HuH-7 (cell line): Measurements from ENCODE around the gene HSP90B1.

Experiments used
- DNase-seq: peaks from one replicate; pipeline ENCODE4 v3.0.0; 2011; ENCODE audit warnings: low spot score

The HSP90B1 gene

GRCh38 chr12:103930034-103930786, at the start of gene HSP90B1:
Gene HSP90B1, plus strand, starts transcription at chr12:103930410. Its CDS starts 106 bp downstream, at chr12:103930516.
- peak; percentile 94 for DNase-seq

- DNase-seq: no peak
Measured at GRCh38 chr12:103881261-103881660, 48.9 kb upstream of the HSP90B1 start.

GRCh38 chr12:103882861-103883596, 47.2 kb upstream of the HSP90B1 start:
- DNase-seq: no peak

- DNase-seq: no peak
Measured at GRCh38 chr12:103883908-103884307, 46.3 kb upstream of the HSP90B1 start.

- DNase-seq: no peak
Measured at GRCh38 chr12:103884316-103884715, 45.9 kb upstream of the HSP90B1 start.

- DNase-seq: no peak
Measured at GRCh38 chr12:103886195-103886797, 43.9 kb upstream of the HSP90B1 start.

- no peak for DNase-seq
Measured at GRCh38 chr12:103887738-103888137, 42.5 kb upstream of the HSP90B1 start.

- no peak for DNase-seq
Measured at GRCh38 chr12:103897316-103897715, 32.9 kb upstream of the HSP90B1 start.

- no peak for DNase-seq
Measured at GRCh38 chr12:103901518-103902173, 28.6 kb upstream of the HSP90B1 start.

GRCh38 chr12:103903993-103904392, 26.2 kb upstream of the HSP90B1 start:
- DNase-seq: no peak

- DNase-seq: no peak
Measured at GRCh38 chr12:103905730-103906349, 24.4 kb upstream of the HSP90B1 start.

- DNase-seq: no peak
Measured at GRCh38 chr12:103908246-103908541, 22.0 kb upstream of the HSP90B1 start.

- DNase-seq: no peak
Measured at GRCh38 chr12:103908877-103909276, 21.3 kb upstream of the HSP90B1 start.

- DNase-seq: no peak
Measured at GRCh38 chr12:103909811-103910210, 20.4 kb upstream of the HSP90B1 start.

GRCh38 chr12:103912069-103912468, 18.1 kb upstream of the HSP90B1 start:
- DNase-seq: no peak

GRCh38 chr12:103913100-103913499, 17.1 kb upstream of the HSP90B1 start:
- no peak for DNase-seq

GRCh38 chr12:103915306-103915705, 14.9 kb upstream of the HSP90B1 start:
- no peak for DNase-seq

- DNase-seq: no peak
Measured at GRCh38 chr12:103917873-103918272, 12.3 kb upstream of the HSP90B1 start.

GRCh38 chr12:103924761-103925641, 5.2 kb upstream of the HSP90B1 start:
- no peak for DNase-seq

- no peak for DNase-seq
Measured at GRCh38 chr12:103928682-103929045, 1.5 kb upstream of the HSP90B1 start.

GRCh38 chr12:103929046-103929783, 995 bp upstream of the HSP90B1 start:
- peak; percentile 66 for DNase-seq
